Measurements from ENCODE around the gene GALNT18. TPM values are rescaled to one million over a fixed set of nuclear protein-coding genes. Genes with fewer than 3 reads are reported as not detected.
A peak's percentile ranks its signal among the peaks of the same experiment; 100 is the strongest.

Gene GALNT18
- total RNA-seq, 1 donor from 2014 or later = 19.0 TPM

- DNase-seq (ENCODE audit: low spot score) (no peak), ATAC-seq (no peak)
- intact Hi-C loops (cut with DNase I) = no loop called here
Observed at GRCh38 chr11:11543656-11544055, 78.1 kb downstream of the GALNT18 start.

DNA sequence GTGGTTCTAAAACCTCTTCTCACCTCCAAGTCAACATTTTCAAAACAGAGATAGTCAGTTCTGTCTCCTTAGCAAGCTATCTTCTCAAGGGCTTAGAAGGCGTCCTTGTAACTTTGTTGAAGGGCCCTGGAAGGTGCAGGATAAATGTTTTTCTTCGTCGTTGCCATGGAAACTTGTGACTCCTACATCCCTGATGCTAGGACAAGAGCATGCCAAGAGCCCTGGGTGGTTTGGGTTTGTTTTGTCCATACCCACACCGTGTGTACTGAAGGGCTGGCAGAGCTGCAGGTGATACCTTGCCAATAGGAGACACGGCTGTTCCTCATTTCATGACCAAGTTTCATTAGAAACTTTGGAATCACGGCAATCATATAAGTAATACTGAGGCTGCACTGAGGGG is 81.6 kb downstream of the GALNT18 start:
- no peak for DNase-seq (ENCODE audit: low spot score)
- intact Hi-C loops (cut with DNase I) = no loop called here
- no peak for ATAC-seq

- intact Hi-C loops (cut with DNase I) = no loop called here
- DNase-seq (ENCODE audit: low spot score) (peak; percentile 61), ATAC-seq (peak; percentile 54)
Observed at GRCh38 chr11:11538277-11538960, 83.4 kb downstream of the GALNT18 start.

- ATAC-seq (no peak), DNase-seq (ENCODE audit: low spot score) (no peak)
- intact Hi-C loops (cut with DNase I) = no loop called here
Observed at GRCh38 chr11:11537871-11538270, 83.9 kb downstream of the GALNT18 start.

DNA sequence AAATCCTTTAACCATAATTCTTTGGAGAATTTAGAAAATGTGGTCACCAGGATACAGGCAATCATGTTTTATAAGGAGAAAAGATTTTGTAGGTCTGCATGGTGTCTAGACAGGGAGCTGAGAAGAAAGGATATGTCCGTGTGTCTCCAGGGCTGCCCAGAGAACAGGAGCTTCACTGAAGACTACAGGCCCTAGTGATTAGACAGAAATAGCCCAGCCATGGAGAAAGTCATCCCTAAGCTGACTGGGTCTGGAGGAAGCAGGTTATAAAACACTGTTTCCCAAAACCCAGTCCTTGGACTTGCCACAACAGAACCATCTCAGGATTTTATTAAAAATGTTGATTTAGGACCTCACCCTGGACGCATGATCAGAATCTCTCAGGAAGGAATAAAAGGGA is 84.4 kb downstream of the GALNT18 start:
- ATAC-seq (peak; percentile 43), DNase-seq (ENCODE audit: low spot score) (no peak)
- intact Hi-C loops (cut with DNase I) = no loop called here

- DNase-seq (ENCODE audit: low spot score) (no peak), ATAC-seq (no peak)
- intact Hi-C loops (cut with DNase I) = no loop called here
Observed at GRCh38 chr11:11536650-11537049, 85.2 kb downstream of the GALNT18 start.

GRCh38 chr11:11535611-11536010 is 86.2 kb downstream of the GALNT18 start:
- intact Hi-C loops (cut with DNase I) = no loop called here
- DNase-seq (ENCODE audit: low spot score) (no peak), ATAC-seq (no peak)

DNA sequence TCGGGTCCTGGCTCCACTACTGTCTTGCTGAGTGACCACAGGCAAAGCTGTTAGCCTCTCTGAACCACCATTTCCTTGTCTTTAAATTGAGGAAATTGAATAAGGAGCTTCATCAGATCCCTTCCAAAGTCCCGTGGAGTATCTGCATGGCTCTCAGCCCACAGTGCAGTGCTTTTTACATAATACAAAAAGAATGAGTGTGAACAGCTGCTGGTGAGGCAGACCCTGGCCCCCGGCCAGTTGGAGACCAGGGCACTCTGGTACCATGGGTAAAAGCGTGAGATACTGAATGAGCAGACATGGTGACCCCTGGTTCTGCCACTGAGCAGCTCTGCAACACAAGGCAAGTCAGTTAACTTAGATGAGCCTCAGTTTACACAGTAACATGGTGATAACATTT is 86.8 kb downstream of the GALNT18 start:
- DNase-seq (ENCODE audit: low spot score) (no peak), ATAC-seq (no peak)
- intact Hi-C loops (cut with DNase I) = no loop called here

DNA sequence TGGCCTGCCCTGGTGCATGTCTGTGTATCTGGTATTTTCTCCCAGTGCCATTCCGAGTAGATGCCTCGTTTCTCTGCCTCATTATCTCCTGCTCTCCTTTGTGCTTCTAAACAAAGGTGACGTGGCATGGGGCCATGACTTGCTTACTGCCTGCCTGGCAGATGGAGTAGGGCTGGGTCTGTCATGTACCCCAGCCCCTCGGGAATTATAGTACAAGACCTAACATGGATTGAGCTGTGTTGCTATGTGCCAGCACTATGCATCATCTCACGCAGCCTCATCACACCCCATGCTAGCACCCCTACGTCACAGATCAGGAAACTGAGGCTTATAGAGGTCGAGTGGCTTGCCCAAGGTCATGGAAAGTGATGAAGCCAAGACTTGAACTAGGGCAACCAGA is 88.1 kb downstream of the GALNT18 start:
- intact Hi-C loops (cut with DNase I) = no loop called here
- no peak for ATAC-seq
- no peak for DNase-seq (ENCODE audit: low spot score)

DNA sequence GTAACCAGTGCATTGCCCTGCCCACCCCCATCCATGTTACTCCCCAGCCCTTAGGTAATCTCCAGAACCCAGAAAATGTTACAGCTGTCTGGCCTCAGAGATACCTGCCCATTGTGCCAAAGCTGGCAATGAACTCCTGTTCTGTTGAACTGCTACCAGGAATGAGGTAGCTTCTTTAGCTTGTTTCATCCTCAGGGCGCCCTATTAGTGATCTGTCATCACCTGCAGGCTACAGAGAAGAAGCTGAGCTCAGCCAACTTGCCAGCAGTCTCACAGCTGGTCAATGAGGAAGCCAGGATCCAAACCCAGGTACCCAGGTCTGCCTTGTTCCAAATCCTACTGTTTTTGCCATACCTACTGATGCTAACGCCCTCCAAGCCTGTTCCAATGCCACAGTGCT is 88.7 kb downstream of the GALNT18 start:
- intact Hi-C loops (cut with DNase I) = no loop called here
- no peak for ATAC-seq
- no peak for DNase-seq (ENCODE audit: low spot score)

GRCh38 chr11:11532574-11532973 is 89.2 kb downstream of the GALNT18 start:
- no peak for ATAC-seq
- intact Hi-C loops (cut with DNase I) = no loop called here
- DNase-seq (ENCODE audit: low spot score) = no peak

DNA sequence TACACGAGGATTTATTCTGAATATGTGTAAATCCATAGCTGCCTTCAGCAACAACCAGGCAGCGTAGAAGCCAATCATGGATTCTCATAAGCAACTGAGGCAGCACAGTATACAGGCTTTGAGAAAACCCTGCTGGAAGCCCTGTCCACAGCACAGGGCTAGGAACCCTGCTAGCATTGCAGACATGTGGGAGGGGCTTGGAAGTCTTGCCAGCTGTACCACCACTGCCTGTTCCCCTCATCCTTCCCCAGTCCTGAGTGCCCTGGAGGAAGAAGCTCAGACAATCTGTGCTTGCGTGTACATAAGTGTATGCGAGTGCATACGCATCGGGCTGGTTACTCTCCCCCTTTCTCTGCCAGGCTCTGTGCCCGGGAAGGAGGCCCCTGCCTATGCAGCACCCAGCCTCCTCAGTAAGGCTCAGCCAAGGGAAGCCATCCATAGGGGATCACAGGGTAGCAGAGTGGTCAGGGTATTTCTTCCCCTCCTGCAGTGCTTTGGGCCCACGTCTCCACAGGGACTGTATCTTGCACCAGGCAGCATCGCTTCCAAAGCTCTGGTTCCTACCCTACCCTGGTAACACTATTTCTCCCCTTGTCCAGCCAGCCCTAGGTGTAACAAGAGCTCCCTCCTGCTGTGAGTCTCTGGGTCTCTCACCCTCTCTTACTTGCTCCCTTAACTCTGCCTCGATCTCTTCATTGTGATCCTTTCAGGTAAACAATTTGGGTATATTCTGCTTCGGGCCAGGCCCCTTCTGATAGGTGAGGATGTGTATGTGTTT is 90.5 kb downstream of the GALNT18 start:
- DNase-seq (ENCODE audit: low spot score) (no peak), ATAC-seq (peak; percentile 38)
- intact Hi-C loops (cut with DNase I) = no loop called here

GRCh38 chr11:11528986-11529385 is 92.8 kb downstream of the GALNT18 start:
- DNase-seq (ENCODE audit: low spot score) = no peak
- no peak for ATAC-seq
- intact Hi-C loops (cut with DNase I) = no loop called here

DNA sequence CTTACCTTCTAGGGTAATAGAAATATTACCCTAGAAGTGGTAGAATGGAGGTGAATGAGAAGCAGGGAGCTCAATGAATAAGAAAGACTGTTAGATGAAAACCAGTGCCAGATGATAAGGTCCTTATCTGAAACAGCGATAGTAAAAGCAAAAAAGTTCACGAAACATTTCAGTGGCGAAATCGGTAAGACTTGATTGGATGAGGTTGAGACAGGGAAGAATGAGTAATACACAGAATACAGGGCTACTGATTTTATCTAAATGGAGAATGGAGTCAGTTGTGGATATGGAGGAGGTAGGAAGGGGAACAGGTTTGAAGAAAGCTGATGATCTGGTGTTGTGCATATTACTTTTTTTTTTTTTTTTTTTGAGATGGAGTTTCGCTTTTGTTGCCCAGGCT is 96.5 kb downstream of the GALNT18 start:
- intact Hi-C loops (cut with DNase I) = no loop called here
- ATAC-seq (no peak), DNase-seq (ENCODE audit: low spot score) (no peak)

DNA sequence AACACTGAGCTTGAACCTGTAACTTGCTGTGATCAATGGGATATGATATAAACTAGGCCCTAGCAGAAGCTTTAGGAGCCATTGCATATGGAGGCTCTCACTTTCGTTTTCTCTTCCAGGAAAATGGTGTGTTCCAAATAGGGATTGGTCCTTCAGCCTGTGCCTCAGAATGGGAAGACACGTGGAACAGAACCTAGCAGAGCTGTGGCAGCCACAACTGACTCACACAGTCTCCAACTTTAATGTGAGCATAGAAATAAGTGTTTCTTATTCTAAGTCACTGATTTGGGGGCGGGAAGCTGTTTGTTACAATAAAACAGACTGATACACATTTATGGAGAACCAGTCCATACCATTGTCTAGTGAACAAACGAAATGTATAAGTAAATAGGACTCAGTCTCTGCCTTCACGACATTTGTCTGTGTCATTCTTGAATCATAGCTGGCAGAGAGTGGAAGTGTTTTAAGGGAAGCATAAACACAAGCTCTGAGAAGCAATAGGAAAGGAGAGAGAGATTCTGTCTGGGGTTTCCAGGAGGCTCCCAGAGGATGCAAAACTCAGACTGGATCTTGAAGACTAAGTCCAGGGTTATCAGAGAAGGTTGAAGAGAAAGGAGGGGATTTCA is 97.3 kb downstream of the GALNT18 start:
- DNase-seq (ENCODE audit: low spot score) (no peak), ATAC-seq (no peak)
- intact Hi-C loops (cut with DNase I) = no loop called here

DNA sequence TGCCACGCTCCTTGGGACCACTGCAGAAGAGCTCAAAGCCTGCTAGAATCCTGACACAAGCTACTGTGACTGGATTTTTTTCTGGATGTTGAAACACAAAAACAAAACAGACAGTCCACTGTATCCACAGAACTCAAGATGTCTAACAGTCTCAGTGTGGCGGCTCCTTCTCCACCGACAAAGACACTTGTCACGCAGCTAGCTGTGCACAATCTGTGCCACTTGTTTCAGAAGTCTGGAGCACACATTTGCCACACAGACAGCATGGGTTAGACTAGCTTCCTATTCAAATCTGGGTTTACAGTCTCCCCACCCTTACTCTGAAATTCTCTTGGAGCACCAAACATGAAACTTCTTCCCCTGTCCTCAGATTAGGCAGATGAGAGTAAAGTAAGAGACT is 99.2 kb downstream of the GALNT18 start:
- DNase-seq (ENCODE audit: low spot score) (no peak), ATAC-seq (no peak)
- intact Hi-C loops (cut with DNase I) = no loop called here

DNA sequence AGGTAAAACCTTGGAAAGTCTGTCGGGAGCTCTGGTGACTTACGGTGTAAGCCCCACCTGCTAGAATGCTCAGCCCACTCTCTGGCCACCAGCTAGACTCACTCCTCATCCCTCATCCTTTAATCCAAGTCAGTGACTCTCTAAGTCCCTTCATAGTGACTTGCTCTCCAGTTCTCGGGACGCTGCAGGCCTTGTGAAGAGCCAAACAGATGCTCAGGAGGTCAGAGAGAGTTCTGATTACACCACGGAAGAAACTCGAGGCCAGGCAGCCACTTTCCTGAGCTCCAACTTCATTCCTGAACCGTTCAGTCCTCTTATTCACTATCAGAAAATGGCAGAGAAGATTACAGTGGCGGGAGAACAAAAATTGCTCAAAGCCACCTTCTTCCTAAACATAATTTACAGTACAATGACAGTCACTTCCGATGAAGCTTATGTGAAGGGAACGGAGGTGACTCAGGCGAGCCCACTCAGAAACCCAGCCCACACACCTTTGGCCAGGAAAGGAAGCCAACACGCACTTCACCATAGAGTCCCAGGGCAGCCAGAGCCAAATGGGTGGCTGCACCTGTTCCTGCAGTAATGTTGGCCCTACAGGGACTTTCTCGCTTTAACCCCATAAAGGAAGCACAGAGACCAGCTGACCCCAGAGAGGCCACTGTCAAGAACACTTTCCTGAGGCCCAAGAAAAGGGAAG is 100.4 kb downstream of the GALNT18 start:
- ATAC-seq = no peak
- DNase-seq (ENCODE audit: low spot score) = no peak
- intact Hi-C loops (cut with DNase I) = no loop called here

GRCh38 chr11:11520231-11521015 is 101.4 kb downstream of the GALNT18 start:
- DNase-seq (ENCODE audit: low spot score) (no peak), ATAC-seq (no peak)
- intact Hi-C loops (cut with DNase I) = no loop called here

DNA sequence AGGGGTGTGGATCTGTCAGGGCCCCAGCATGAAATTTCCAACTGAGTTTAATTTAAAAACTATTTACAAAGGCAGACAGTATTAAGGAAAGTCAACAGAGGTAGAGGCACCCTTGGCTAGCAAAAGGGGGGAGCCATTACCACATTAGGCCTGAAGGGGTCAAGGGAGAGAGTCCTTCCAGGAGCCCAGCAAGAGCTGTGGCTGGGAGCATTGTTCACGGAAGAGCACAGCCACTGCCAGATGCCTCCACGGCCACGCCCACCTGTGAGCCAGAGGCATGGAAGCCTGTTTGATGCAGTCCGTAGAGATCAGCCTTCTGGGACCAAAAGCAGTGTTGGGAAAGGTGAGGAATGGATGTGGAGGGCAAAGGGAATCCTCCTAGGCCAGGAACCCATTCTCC is 102.6 kb downstream of the GALNT18 start:
- DNase-seq (ENCODE audit: low spot score) (no peak), ATAC-seq (no peak)
- intact Hi-C loops (cut with DNase I) = no loop called here
